ENCODE results near the gene DRAXIN. TPM values are rescaled to one million over a fixed set of nuclear protein-coding genes. Genes with fewer than 3 reads are reported as not detected.

The DRAXIN gene
- polyA plus RNA-seq, 1 of the 3 experiments (the other 2 are of a cell fraction) = 0.97 TPM

DNA sequence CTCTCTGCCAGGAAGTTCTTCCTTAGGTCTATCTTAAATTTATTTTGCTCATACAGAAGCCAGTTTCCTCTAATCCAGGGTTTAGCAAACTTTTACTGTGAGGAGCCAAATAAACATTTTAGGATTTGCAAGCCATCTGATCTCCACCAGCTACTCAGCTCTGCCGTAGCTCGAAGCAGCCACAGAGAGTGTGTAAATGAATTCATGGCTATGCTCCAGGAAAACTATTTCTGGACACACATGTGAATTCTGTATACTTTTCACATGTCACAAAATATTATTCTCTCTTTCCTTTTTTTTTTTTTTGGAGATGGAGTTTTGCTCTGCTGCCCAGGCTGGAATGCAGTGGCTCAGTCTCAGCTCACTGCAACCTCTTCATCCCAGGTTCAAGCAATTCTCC, 31.0 kb downstream of the DRAXIN start:
- POLR2A ChIA-PET = no interaction called here
- Histone ChIP-seq H3K79me2 (ENCODE audit: insufficient read depth) (no peaks in the 10 kb centered on the region), H2AFZ (ENCODE audit: low read depth) (no peak overlapping the region), H3K27me3 (ENCODE audit: insufficient read depth) (no peaks in the 10 kb centered on the region), H3K4me2 (no peak overlapping the region), H3K9me2 (no peaks in the 10 kb centered on the region), H3K4me1 (ENCODE audit: control insufficient read depth in 1 of 2, insufficient read depth in 2 of 2, low read depth in 1 of 2, low read length in 1 of 2) (peaks cover 0 to 4% of the 10 kb centered on the region in 2 experiments; a peak in 1 of 4 replicates), H3K4me3 (ENCODE audit: low read depth in 2 of 2, low read length in 1 of 2) (no peak overlapping the region), H4K20me1 (ENCODE audit: insufficient read depth) (no peaks in the 10 kb centered on the region), H3K27ac (ENCODE audit: low read depth in 2 of 2, low read length in 1 of 2) (no peak overlapping the region), H3K9ac (no peak overlapping the region), H3F3A (replicated peaks; ENCODE audit: insufficient read depth) (no peaks in the 10 kb centered on the region), H3K9me3 (no peaks in the 10 kb centered on the region), H3K36me3 (replicated peaks in 1 of 2; ENCODE audit: control insufficient read depth in 1 of 2, insufficient read depth in 2 of 2, low read length in 1 of 2) (no peaks in the 10 kb centered on the region)
- TF ChIP-seq RCOR1 (IDR thresholded peaks at IDR 0.05; ENCODE audit: low read length) (no peak), POLR2AphosphoS5 (IDR thresholded peaks at IDR 0.05; ENCODE audit: low read depth, low read length) (no peak), RXRA (IDR thresholded peaks at IDR 0.05; ENCODE audit: borderline replicate concordance, low read depth) (no peak), GABPA (IDR thresholded peaks at IDR 0.05; ENCODE audit: low read depth) (no peak), MEF2A (IDR thresholded peaks at IDR 0.05; ENCODE audit: borderline replicate concordance, low read depth) (no peak), EP300 (IDR thresholded peaks at IDR 0.05; ENCODE audit: borderline replicate concordance in 1 of 2, low read depth in 1 of 2, low read length in 1 of 2) (no peak), JUND (IDR thresholded peaks at IDR 0.05) (no peak)
- TF ChIP-seq, protein P1, sequence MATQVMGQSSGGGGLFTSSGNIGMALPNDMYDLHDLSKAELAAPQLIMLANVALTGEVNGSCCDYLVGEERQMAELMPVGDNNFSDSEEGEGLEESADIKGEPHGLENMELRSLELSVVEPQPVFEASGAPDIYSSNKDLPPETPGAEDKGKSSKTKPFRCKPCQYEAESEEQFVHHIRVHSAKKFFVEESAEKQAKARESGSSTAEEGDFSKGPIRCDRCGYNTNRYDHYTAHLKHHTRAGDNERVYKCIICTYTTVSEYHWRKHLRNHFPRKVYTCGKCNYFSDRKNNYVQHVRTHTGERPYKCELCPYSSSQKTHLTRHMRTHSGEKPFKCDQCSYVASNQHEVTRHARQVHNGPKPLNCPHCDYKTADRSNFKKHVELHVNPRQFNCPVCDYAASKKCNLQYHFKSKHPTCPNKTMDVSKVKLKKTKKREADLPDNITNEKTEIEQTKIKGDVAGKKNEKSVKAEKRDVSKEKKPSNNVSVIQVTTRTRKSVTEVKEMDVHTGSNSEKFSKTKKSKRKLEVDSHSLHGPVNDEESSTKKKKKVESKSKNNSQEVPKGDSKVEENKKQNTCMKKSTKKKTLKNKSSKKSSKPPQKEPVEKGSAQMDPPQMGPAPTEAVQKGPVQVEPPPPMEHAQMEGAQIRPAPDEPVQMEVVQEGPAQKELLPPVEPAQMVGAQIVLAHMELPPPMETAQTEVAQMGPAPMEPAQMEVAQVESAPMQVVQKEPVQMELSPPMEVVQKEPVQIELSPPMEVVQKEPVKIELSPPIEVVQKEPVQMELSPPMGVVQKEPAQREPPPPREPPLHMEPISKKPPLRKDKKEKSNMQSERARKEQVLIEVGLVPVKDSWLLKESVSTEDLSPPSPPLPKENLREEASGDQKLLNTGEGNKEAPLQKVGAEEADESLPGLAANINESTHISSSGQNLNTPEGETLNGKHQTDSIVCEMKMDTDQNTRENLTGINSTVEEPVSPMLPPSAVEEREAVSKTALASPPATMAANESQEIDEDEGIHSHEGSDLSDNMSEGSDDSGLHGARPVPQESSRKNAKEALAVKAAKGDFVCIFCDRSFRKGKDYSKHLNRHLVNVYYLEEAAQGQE (IDR thresholded peaks at IDR 0.05; ENCODE audit: low read depth, low read length) = no peak
- WGBS (ENCODE audit: low lambda C conversion rate) = 82% methylated on average over 2 of the region's 2 CpGs
- DNase-seq = no peak
- CTCF ChIA-PET = interaction anchor here (1.0 to 8.6 kb wide), 6 partner anchors 14 to 685 kb away, joined by 3 to 205 read pairs (median 69); partner anchors contain the start of genes AGTRAP, FBXO2 and FBXO6

DNA sequence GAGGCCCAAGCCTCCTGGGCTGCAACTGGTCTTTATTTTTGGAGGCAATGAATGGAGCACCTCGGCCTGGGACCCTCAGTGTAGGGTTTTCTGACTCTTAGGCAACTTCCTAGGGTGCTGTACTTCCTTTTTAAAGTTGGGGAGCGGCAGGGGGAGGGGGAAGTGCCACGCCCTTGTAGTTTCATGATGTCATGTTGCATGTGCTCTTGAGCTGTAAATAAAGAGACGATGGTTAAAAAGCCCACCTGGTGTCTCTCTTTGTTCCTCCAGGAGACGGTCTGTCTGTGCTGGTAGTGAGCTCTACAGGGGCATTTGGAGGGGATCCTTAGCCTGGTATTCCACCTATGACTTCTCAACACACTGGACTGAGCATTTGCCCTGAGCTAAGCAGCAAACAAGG, 34.1 kb downstream of the DRAXIN start:
- no peak overlapping the region for H3K27ac ChIP-seq (ENCODE audit: low read depth in 2 of 2, low read length in 1 of 2)
- H3F3A ChIP-seq (replicated peaks; ENCODE audit: insufficient read depth) = no peaks in the 10 kb centered on the region
- CTCF ChIA-PET = interaction anchor here (0.6 to 8.6 kb wide), 6 partner anchors 10 to 408 kb away, joined by 3 to 205 read pairs (median 4); partner anchors contain the start of gene FBXO6
- no peaks in the 10 kb centered on the region for H4K20me1 ChIP-seq (ENCODE audit: insufficient read depth)
- no peak overlapping the region for H3K4me3 ChIP-seq (ENCODE audit: low read depth in 2 of 2, low read length in 1 of 2)
- TF ChIP-seq FOSL2 (IDR thresholded peaks at IDR 0.05; ENCODE audit: borderline replicate concordance, low read depth) (no peak), TCF12 (IDR thresholded peaks at IDR 0.05) (no peak), FOXM1 (IDR thresholded peaks at IDR 0.05; ENCODE audit: low read depth) (no peak), POLR2AphosphoS5 (IDR thresholded peaks at IDR 0.05; ENCODE audit: low read depth, low read length) (no peak), TAF1 (IDR thresholded peaks at IDR 0.05; ENCODE audit: borderline replicate concordance, low read depth, low read length) (no peak), JUND (IDR thresholded peaks at IDR 0.05) (no peak), SMC3 (IDR thresholded peaks at IDR 0.05; ENCODE audit: low read depth, low read length) (no peak)
- TF ChIP-seq, protein P2, sequence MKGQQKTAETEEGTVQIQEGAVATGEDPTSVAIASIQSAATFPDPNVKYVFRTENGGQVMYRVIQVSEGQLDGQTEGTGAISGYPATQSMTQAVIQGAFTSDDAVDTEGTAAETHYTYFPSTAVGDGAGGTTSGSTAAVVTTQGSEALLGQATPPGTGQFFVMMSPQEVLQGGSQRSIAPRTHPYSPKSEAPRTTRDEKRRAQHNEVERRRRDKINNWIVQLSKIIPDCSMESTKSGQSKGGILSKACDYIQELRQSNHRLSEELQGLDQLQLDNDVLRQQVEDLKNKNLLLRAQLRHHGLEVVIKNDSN (IDR thresholded peaks at IDR 0.05; ENCODE audit: borderline replicate concordance, low read depth) = no peak
- POLR2A ChIA-PET = no interaction called here
- no peaks in the 10 kb centered on the region for H3K9me2 ChIP-seq
- no peak overlapping the region for H2AFZ ChIP-seq (ENCODE audit: low read depth)
- H3K9me3 ChIP-seq = no peaks in the 10 kb centered on the region
- no peak overlapping the region for H3K9ac ChIP-seq
- H3K4me2 ChIP-seq = no peak overlapping the region
- H3K79me2 ChIP-seq (ENCODE audit: insufficient read depth) = no peaks in the 10 kb centered on the region
- no peaks in the 10 kb centered on the region for H3K27me3 ChIP-seq (ENCODE audit: insufficient read depth)
- H3K36me3 ChIP-seq (replicated peaks in 1 of 2; ENCODE audit: control insufficient read depth in 1 of 2, insufficient read depth in 2 of 2, low read length in 1 of 2) = no peaks in the 10 kb centered on the region
- WGBS (ENCODE audit: low lambda C conversion rate) = 43% methylated on average over 5 of the region's 5 CpGs
- no peaks in the 10 kb centered on the region for H3K4me1 ChIP-seq (ENCODE audit: control insufficient read depth in 1 of 2, insufficient read depth in 2 of 2, low read depth in 1 of 2, low read length in 1 of 2)
- DNase-seq = no peak

Measured in SK-N-SH (cell line).